Measurements from ENCODE around the gene KCNAB1.
A peak's percentile ranks its signal among the peaks of the same experiment; 100 is the strongest.
"Not testable (repeated sequence)": the region's sequence is repeated elsewhere in the genome, so short reads cannot be mapped to it uniquely, and the experiment has no call there.

The KCNAB1 gene

GRCh38 chr3:156176629-156177210, 56.3 kb downstream of the KCNAB1 start:
- no peak for DNase-seq

GRCh38 chr3:156180077-156180476, 59.7 kb downstream of the KCNAB1 start:
- peak; percentile 21 for DNase-seq

- peak; percentile 42 for DNase-seq
Measured at GRCh38 chr3:156181509-156181908, 61.1 kb downstream of the KCNAB1 start.

GRCh38 chr3:156183396-156183795, 63.0 kb downstream of the KCNAB1 start:
- no peak for DNase-seq

- no peak for DNase-seq
Measured at GRCh38 chr3:156184156-156184555, 63.8 kb downstream of the KCNAB1 start.

- DNase-seq: peak; percentile 76
Measured at GRCh38 chr3:156187146-156187769, 66.9 kb downstream of the KCNAB1 start.

GRCh38 chr3:156188757-156189156, 68.4 kb downstream of the KCNAB1 start:
- DNase-seq: no peak

- DNase-seq: peak; percentile 20
Measured at GRCh38 chr3:156189927-156190326, 69.5 kb downstream of the KCNAB1 start.

GRCh38 chr3:156194945-156195344, 74.6 kb downstream of the KCNAB1 start:
- not testable (repeated sequence) for DNase-seq

GRCh38 chr3:156197152-156197551, 76.8 kb downstream of the KCNAB1 start:
- DNase-seq: not testable (repeated sequence)

GRCh38 chr3:156201411-156202405, 81.3 kb downstream of the KCNAB1 start:
- DNase-seq: no peak

GRCh38 chr3:156206157-156206556, 85.8 kb downstream of the KCNAB1 start:
- peak; percentile 14 for DNase-seq

- peak; percentile 33 for DNase-seq
Measured at GRCh38 chr3:156207802-156208685, 87.7 kb downstream of the KCNAB1 start.

- DNase-seq: no peak
Measured at GRCh38 chr3:156209631-156210335, 89.4 kb downstream of the KCNAB1 start.

- DNase-seq: peak; percentile 54
Measured at GRCh38 chr3:156211583-156211982, 91.2 kb downstream of the KCNAB1 start.

- no peak for DNase-seq
Measured at GRCh38 chr3:156214676-156215075, 94.3 kb downstream of the KCNAB1 start.

GRCh38 chr3:156215751-156216150, 95.4 kb downstream of the KCNAB1 start:
- DNase-seq: no peak

GRCh38 chr3:156216216-156216615, 95.8 kb downstream of the KCNAB1 start:
- no peak for DNase-seq

GRCh38 chr3:156216852-156217251, 96.5 kb downstream of the KCNAB1 start:
- no peak for DNase-seq

- peak; percentile 49 for DNase-seq
Measured at GRCh38 chr3:156217674-156218352, 97.4 kb downstream of the KCNAB1 start.

- DNase-seq: no peak
Measured at GRCh38 chr3:156218353-156218744, 98.0 kb downstream of the KCNAB1 start.

Data from fibroblast of skin of abdomen (primary cell).